Measurements from ENCODE around the gene TNFRSF18. TPM values are rescaled to one million over a fixed set of nuclear protein-coding genes. Genes with fewer than 3 reads are reported as not detected.

The TNFRSF18 gene
- total and polyA plus RNA-seq, 2 donors (not counting 3 experiments of a cell fraction or from before 2014, with no cell fraction given) = not detected

- H3K4me1 ChIP-seq (ENCODE audit: control insufficient read depth, extremely low read depth, insufficient read depth, low read length) = no peaks in the 10 kb centered on the region
- ChIA-PET CTCF (interaction anchor here (1.2 kb wide), 1 partner anchor 50 kb away, joined by 3 read pairs; no protein-coding TSS in a partner anchor), POLR2A (no interaction called here)
- DNase-seq (ENCODE audit: low read depth, low spot score) = no peak
- H3K9ac ChIP-seq (replicated peaks; ENCODE audit: extremely low read depth, insufficient read depth, low read length) = no peak overlapping the region
- no peaks in the 10 kb centered on the region for H3K9me3 ChIP-seq (replicated peaks; ENCODE audit: control insufficient read depth, insufficient read depth, low read length)
- dilution Hi-C loops (cut with MboI; ENCODE audit: extremely low pct_ligation_motif_present, low sequenced_read_pairs) = no loop called here
- no peak for TF ChIP-seq POLR2A (IDR thresholded peaks at IDR 0.05; ENCODE audit: low read depth, low read length)
- TF ChIP-seq MAX (IDR thresholded peaks at IDR 0.05; ENCODE audit: insufficient read depth, insufficient read length) = no peak
- TF ChIP-seq CTCF (IDR thresholded peaks at IDR 0.05; ENCODE audit: extremely low read depth in 1 of 2, insufficient read depth in 1 of 2, low read depth in 1 of 2, low read length in 2 of 2) = no peak
- no peak for TF ChIP-seq JUN (IDR thresholded peaks at IDR 0.05; ENCODE audit: borderline replicate concordance, insufficient read depth, insufficient read length, low read depth)
- TF ChIP-seq FOS (IDR thresholded peaks at IDR 0.05; ENCODE audit: borderline replicate concordance, insufficient read depth, low read length) = no peak
- no peak for TF ChIP-seq GATA2 (IDR thresholded peaks at IDR 0.05; ENCODE audit: insufficient read depth, insufficient read length, low read depth, low read length)
- no peak overlapping the region for H2AFZ ChIP-seq (ENCODE audit: low read depth, low read length)
- no peaks in the 10 kb centered on the region for H3K79me2 ChIP-seq (ENCODE audit: control insufficient read depth, insufficient read depth, low read length)
- no peak overlapping the region for H3K27ac ChIP-seq (ENCODE audit: insufficient read depth, low read depth, low read length)
- FAIRE-seq = no peak
- H3K4me2 ChIP-seq (ENCODE audit: insufficient read depth, low read length) = no peak overlapping the region
- no peaks in the 10 kb centered on the region for H3K36me3 ChIP-seq (ENCODE audit: control insufficient read depth in 2 of 2, extremely low read depth in 1 of 2, insufficient read depth in 2 of 2, low read length in 2 of 2)
- peaks cover 0 to 5% of the 10 kb centered on the region in 2 experiments for H3K27me3 ChIP-seq (ENCODE audit: control insufficient read depth in 2 of 2, insufficient read depth in 2 of 2, low read length in 2 of 2)
- no peaks in the 10 kb centered on the region for H4K20me1 ChIP-seq (replicated peaks; ENCODE audit: control insufficient read depth, extremely low read depth, insufficient read depth, low read length)
- no peaks in the 10 kb centered on the region for H3K9me1 ChIP-seq (replicated peaks; ENCODE audit: control insufficient read depth, extremely low read depth, insufficient read depth, low read length)
- no TSS peak for BruUV-seq (replicated peaks)
- intact Hi-C loops (cut with micrococcal nuclease) = no loop called here
- H3K4me3 ChIP-seq (replicated peaks in 1 of 3; ENCODE audit: insufficient read depth in 1 of 3, low read depth in 1 of 3, low read length in 3 of 3) = no peak overlapping the region
These were observed 35.3 kb upstream of the TNFRSF18 start for GRCh38 chr1:1241588-1242219.

Data from endothelial cell of umbilical vein (primary cell).